ENCODE measurements around the gene ABCA4.
"Not testable (repeated sequence)": the region's sequence is repeated elsewhere in the genome, so short reads cannot be mapped to it uniquely, and the experiment has no call there.

ABCA4 gene

GRCh38 chr1:93972341-93972740, 148.6 kb downstream of the ABCA4 start:
- DNase-seq: no peak

GRCh38 chr1:93969887-93970286, 151.1 kb downstream of the ABCA4 start:
- DNase-seq: no peak

- no peak for DNase-seq
Observed at GRCh38 chr1:93969371-93969770, 151.6 kb downstream of the ABCA4 start.

- no peak for DNase-seq
Observed at GRCh38 chr1:93967306-93967705, 153.6 kb downstream of the ABCA4 start.

GRCh38 chr1:93965888-93966287, 155.1 kb downstream of the ABCA4 start:
- DNase-seq: no peak

GRCh38 chr1:93965256-93965655, 155.7 kb downstream of the ABCA4 start:
- DNase-seq: no peak

- no peak for DNase-seq
Observed at GRCh38 chr1:93964777-93965200, 156.2 kb downstream of the ABCA4 start.

- DNase-seq: no peak
Observed at GRCh38 chr1:93964096-93964776, 156.7 kb downstream of the ABCA4 start.

- DNase-seq: no peak
Observed at GRCh38 chr1:93963585-93963984, 157.4 kb downstream of the ABCA4 start.

- no peak for DNase-seq
Observed at GRCh38 chr1:93961906-93962305, 159.0 kb downstream of the ABCA4 start.

GRCh38 chr1:93961443-93961842, 159.5 kb downstream of the ABCA4 start:
- no peak for DNase-seq

GRCh38 chr1:93960641-93961147, 160.3 kb downstream of the ABCA4 start:
- no peak for DNase-seq

- no peak for DNase-seq
Observed at GRCh38 chr1:93959413-93959812, 161.5 kb downstream of the ABCA4 start.

GRCh38 chr1:93958726-93959100, 162.2 kb downstream of the ABCA4 start:
- DNase-seq: no peak

- no peak for DNase-seq
Observed at GRCh38 chr1:93958032-93958725, 162.8 kb downstream of the ABCA4 start.

- no peak for DNase-seq
Observed at GRCh38 chr1:93955765-93956164, 165.2 kb downstream of the ABCA4 start.

GRCh38 chr1:93947002-93947686, 173.8 kb downstream of the ABCA4 start:
- not testable (repeated sequence) for DNase-seq

All from activated CD4-positive, alpha-beta T cell treated with anti-CD3 and anti-CD28 coated beads, Interleukin-2, amount 50 U/mL, for 16 hours (primary cell).